ENCODE results near the gene CCDC172.

DNA sequence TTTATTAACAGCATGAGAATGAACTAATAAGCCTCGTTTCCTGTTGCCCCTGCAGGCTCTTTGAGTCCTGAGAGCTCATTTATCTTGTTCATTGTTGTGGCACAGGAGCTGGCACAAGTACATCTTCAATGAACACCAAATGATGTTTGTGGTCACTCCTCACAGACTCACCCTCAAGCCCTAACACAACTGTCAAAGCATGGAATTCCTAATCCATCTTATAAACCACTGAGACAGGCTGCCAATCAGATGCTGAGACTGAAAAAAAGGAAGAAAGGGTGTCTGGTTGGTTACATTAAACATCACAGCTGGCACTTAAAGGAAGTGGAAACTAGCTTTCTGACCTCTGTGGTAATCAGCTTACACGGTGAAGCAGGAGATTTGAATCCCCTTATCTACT is 7.7 kb upstream of the CCDC172 start:
- no peak for TF ChIP-seq ZNF398 (tag by site-specific recombination; IDR thresholded peaks at IDR 0.05)
- no peak for TF ChIP-seq BCL11A (tag by site-specific recombination; IDR thresholded peaks at IDR 0.05; ENCODE audit: low read depth)
- no peak for TF ChIP-seq ZSCAN18 (tag by site-specific recombination; IDR thresholded peaks at IDR 0.05)
- TF ChIP-seq ZNF18 (tag by site-specific recombination; IDR thresholded peaks at IDR 0.05), result no peak

Data from HEK293 (cell line).